Stimulated activated CD8-positive, alpha-beta memory T cell treated with anti-CD3 and anti-CD28 coated beads, Interleukin-4, amount 100 ng/mL, for 1 hour (primary cell): ENCODE measurements around the gene MUC4.
"Not testable (repeated sequence)": the region's sequence is repeated elsewhere in the genome, so short reads cannot be mapped to it uniquely, and the experiment has no call there.

ENCODE experiments used
- DNase-seq, 2 donors: peaks; one replicate each; pipeline ENCODE4 v3.0.0-alpha.2; 2020; ENCODE audit warnings: low read depth in 2 of 2, low spot score in 1 of 2

The MUC4 gene

DNA sequence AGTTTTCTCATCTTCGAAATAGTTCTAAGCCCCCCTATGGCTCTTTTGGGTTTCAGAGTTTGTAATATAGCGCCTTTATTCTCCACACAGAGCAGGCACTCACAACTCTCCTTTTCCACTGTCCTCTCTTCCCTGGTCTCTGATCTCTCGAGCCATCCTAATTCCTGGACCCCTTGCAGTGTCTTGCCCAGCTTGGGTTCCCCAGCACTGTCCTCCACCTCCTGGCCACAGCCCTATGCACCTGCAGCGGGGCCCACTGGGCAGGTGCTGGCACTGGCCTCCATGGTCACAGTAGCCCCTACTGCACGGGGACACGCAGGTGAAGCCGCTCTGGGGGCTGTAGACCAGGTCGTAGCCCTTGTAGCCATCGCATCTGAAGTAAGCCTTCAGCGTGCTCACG is 63.1 kb downstream of the MUC4 start:
- DNase-seq: no peak

DNA sequence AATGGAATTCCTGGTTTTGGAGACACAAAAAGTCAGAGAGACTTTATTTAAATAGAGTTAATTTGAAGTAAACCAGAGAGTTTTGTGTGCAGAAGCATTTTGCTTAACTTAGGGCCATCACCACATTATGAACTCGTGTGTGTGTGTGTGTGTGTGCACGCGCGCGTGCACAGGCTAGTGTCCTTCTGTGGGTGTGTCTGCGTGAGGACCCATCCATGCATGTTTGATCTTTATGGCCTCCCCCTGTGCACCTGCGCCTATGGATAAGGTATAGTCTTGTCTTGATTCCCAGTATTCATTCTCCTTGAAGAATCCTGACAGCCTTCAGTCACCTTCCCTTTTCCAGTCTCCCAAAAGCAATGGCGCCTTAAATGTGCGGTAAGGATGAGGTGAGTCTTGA is 65.0 kb downstream of the MUC4 start:
- DNase-seq: no peak

GRCh38 chr3:195746346-195746745 is 65.4 kb downstream of the MUC4 start:
- no peak for DNase-seq

DNA sequence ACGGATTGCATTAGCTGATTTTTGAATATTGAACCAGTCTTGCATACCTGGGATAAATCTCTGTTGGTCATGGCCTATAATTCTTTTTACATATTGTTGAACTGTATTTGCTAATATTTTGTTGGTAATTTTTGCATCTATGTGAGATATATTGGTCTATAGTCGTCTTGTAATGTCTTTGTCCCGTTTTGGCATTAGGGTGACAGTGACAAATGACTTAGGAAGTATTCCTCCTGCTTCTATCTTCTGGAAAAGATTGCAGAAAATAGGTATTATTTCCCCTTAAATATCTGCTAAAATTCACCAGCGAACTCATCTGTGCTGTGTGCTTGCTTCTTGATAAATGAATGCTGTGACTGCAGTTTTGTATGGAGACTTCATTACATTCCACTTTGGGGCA is 67.3 kb downstream of the MUC4 start:
- no peak for DNase-seq

GRCh38 chr3:195739561-195740111 is 72.1 kb downstream of the MUC4 start:
- DNase-seq: no peak

DNA sequence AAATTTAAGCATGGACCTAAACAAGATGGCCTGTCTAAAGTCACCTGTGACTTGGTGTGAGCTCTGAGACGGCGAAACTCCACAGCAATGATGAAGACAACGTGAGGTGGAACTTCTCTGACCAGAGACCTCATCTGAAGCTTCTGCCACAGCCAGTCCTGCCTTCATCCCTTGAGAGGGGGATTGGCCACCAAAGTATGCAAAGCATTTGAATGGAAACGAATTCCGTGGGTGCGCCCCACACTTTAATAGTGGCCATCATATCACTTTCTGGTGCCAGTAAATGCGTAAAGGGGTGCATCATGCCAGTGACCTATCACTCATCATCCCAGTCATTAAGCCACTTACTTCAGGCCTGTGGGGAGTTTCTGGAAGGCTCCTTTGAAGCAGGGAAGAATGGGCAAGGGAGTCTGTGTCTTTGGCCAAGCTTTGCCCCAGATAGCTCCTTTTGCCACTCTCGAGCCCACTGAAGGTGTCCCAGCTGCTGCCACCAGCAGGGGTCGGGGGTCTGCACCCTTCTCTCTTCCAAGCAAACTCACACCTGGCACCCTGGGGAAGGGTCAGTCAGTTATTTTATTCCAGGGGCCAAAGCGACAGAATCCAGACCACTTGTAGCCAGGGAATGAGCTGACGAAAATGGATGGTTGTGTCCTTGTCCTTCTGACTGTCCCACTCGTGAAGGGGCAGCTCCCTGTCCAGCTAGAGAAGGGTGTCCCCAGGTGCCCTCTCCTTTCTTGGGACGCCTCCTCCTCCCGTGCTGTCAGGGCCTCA is 73.3 kb downstream of the MUC4 start:
- DNase-seq: no peak

DNA sequence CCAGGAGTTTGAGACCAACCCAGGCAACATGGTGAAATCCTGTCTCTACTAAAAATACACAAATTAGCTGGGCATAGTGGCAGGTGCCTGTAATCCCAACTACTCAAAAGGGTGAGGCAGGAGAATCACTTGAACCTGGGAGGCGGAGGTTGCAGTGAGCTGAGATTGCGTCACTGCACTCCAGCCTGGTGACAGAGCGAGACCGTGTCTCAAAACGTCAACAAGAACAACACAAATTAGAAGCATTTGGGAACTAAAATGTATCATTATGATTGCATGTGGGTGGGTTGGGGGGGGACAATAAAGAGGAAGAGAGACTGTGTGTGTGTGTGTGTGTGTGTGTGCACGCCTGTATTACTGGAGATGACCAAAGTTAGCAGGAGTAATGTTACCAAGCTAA is 73.9 kb downstream of the MUC4 start:
- DNase-seq: not testable (repeated sequence)

- no peak for DNase-seq
These were observed 74.8 kb downstream of the MUC4 start for GRCh38 chr3:195736866-195737490.

- DNase-seq: no peak
These were observed 76.6 kb downstream of the MUC4 start for GRCh38 chr3:195735036-195735695.

GRCh38 chr3:195732940-195733339 is 78.8 kb downstream of the MUC4 start:
- DNase-seq: no peak

DNA sequence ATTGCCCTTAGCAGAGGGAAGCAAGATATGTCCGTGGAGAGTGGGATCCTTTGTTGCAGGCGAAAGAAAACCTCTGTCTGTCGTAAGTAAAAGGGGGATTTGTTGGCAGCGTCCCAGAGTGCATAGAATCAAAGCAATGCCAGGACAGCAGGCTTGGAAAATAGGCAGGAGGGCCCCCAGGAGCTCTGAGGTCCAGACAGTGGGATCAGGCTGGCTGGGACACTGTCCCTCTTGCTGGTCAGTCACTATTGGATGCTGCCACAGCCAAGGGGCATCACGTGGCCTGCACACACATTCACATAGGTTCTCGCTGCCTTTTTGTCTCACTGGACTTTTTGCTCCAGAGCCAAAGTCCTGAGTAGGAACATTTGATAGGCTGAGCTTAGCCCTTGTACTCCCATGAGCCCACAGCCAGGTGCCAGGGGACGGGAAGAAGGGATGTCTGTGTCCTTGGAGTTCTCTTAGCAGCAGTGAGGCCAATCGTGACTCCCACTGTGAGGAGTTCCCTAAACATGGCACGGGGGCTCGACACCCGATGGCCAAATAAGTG is 80.3 kb downstream of the MUC4 start:
- DNase-seq: no peak

DNA sequence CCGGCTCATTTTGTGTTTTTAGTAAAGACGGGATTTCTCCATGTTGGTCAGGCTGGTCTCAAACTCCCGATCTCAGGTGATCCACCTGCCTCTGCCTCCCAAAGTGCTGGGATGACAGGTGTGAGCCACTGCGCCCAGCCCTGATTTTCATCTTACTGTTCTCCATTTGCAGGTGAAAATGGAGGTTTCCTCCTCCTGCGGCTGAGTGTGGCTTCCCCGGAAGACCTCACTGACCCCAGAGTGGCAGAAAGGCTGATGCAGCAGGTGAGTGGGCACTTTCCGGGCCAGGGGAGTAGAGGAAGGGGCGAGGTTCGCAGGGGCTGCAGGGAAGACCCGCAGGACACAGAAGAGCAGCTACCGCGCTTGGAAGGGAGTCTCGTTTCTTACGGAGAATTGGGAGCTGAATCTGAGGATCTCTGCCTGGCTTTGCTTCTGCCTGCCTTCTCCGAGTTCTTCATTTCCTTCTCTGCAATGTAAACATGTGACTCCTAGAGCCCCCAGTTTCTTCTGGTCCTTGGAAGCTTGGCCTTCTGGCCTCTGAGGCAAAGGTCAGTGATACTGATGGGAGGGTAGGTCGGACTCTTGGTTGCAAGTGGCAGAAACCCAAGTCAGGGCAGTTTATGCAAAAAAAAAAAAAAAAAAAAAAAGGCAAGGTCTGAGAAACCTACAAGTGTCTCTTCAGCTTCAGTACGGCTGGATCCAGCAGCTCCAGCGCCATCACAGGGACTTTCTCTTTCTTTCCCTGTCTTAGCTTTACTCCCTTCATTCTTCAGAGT is 82.1 kb downstream of the MUC4 start:
- no peak for DNase-seq

- not testable (repeated sequence) for DNase-seq
These were observed 82.9 kb downstream of the MUC4 start for GRCh38 chr3:195728789-195729188.

DNA sequence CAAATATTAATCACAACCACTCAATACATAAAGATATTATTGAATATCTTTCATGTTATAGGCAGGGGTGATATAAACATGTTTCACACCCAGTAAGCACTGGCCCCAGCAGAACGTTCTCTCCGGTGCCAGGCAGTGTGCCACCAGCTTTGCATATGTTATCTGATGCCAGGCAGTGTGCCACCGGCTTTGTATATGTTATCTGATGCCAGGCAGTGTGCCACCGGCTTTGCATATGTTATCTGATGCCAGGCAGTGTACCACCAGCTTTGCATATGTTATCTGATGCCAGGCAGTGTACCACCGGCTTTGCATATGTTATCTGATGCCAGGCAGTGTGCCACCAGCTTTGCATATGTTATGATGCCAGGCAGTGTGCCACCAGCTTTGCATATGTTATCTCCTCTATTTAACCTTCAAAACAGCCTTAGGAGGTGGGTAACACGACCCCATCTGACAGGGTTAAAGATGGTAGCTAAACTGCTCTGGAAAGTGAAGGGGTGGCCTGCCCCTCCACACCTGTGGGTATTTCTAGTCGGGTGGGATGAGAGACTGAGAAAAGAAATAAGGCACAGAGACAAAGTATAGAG is 84.0 kb downstream of the MUC4 start:
- DNase-seq: no peak

DNA sequence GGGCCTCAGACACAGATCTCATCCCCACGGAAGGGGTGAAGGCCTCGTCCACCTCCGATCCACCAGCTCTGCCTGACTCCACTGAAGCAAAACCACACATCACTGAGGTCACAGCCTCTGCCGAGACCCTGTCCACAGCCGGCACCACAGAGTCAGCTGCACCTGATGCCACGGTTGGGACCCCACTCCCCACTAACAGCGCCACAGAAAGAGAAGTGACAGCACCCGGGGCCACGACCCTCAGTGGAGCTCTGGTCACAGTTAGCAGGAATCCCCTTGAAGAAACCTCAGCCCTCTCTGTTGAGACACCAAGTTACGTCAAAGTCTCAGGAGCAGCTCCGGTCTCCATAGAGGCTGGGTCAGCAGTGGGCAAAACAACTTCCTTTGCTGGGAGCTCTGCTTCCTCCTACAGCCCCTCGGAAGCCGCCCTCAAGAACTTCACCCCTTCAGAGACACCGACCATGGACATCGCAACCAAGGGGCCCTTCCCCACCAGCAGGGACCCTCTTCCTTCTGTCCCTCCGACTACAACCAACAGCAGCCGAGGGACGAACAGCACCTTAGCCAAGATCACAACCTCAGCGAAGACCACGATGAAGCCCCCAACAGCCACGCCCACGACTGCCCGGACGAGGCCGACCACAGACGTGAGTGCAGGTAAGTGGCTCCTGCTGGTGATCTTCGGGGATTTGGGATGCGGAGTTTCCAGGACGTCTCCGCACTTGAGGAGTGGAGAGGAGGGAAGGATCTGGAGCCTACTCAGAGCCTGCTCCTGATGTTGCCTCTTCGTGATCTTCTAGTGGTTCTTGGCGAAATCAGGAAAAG is 85.6 kb downstream of the MUC4 start:
- DNase-seq: not testable (repeated sequence)

DNA sequence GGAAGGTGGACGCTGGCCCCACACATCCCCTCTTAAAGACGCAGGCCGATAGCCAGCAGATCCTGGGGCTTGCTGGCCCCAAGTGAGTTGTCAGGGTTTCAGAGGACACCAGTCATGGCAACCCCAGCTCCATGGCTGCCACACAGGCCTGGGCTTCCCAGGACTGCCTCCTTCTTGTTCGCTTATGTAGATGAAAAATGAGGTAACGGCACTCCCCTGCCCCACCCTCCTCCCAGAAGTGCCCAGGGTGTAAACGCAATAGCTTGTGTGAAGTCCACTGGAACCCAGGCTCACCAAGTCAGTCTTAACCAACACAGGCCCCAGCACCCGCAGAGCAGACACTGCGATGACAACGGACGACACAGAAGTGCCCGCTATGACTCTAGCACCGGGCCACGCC is 87.4 kb downstream of the MUC4 start:
- not testable (repeated sequence) for DNase-seq

- not testable (repeated sequence) for DNase-seq
These were observed 88.8 kb downstream of the MUC4 start for GRCh38 chr3:195722996-195723345.

DNA sequence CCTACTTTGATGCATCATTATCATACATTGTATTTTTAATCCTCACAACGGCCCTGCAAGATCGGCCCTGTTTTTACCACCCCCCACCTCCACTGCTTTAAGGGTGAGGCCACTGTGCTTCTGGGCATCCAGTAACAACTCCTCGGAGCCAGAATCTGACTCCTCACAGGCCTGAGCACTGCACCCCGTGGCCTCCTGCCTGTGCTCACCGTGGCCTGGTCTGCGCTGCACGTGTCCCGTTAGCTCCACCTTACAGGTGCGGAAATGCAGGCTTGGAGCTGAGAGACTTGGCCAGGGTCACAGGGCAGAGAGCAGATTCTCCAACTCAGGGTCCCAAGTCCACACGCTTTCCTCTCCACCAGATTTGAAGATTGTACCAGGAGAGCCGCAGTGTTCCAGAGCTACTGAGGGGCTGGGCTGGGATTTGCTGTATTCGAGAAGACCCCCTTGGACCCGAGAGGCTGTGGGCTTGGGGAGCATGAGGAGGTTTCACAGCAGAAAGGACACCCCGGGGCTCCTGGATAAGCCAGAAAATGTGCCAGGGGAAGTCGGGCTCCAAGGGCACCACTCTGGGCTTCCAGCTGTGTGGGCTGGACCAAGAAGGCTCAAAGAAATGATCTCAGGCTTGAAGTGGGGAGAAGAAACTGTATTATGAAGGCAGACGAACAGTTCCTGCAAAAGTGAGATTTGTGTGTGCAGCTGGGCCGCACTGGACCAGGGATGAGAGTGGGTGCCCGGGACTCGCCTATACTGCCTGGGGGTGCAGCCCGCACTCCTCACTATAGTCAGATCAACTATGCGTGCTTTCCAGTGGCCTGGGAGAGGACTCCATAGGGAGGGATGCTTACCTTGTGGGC is 89.4 kb downstream of the MUC4 start:
- not testable (repeated sequence) for DNase-seq
